ENCODE results near the gene KRTAP12-1.
"Not testable (repeated sequence)": the region's sequence is repeated elsewhere in the genome, so short reads cannot be mapped to it uniquely, and the experiment has no call there.

The KRTAP12-1 gene

DNA sequence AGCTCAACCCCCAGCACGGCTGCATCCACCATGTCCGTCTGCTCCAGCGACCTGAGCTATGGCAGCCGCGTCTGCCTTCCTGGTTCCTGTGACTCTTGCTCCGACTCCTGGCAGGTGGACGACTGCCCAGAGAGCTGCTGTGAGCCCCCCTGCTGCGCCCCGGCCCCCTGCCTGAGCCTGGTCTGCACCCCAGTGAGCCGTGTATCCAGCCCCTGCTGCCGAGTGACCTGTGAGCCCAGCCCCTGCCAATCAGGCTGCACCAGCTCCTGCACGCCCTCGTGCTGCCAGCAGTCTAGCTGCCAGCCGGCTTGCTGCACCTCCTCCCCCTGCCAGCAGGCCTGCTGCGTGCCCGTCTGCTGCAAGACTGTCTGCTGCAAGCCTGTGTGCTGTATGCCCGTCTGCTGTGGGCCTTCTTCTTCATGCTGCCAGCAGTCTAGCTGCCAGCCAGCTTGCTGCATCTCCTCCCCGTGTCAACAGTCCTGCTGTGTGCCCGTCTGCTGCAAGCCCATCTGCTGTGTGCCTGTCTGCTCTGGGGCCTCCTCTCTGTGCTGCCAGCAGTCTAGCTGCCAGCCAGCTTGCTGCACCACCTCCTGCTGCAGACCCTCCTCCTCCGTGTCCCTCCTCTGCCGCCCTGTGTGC, 15.3 kb upstream of the KRTAP12-1 start, which contains the start of gene KRTAP10-12:
KRTAP10-12 (plus strand) TSS at position 1 of the 639 bp plus-strand sequence; CDS start at position 31, 30 bp downstream.
- DNase-seq, result not testable (repeated sequence)

GRCh38 chr21:44696572-44696971, 14.6 kb upstream of the KRTAP12-1 start:
- no peak for DNase-seq

DNA sequence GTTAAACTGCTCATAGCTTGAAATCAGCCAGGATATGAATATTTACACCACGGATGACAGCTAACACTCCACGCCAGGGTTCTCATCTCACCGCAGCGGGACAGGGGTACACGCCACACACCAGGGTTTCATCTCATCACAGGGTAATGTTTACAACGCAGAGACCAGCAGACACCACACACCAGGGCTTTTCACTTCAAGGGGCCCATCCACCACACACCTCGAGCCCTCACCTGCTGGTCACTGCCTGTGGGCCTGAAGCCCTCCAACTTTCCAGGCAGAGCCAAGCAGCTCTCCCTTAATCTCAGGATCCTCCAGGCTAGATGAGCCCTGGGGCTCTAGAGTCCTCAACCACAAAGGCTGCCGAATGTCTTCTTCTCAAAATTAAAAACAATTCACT, 13.7 kb upstream of the KRTAP12-1 start:
- DNase-seq, result no peak

DNA sequence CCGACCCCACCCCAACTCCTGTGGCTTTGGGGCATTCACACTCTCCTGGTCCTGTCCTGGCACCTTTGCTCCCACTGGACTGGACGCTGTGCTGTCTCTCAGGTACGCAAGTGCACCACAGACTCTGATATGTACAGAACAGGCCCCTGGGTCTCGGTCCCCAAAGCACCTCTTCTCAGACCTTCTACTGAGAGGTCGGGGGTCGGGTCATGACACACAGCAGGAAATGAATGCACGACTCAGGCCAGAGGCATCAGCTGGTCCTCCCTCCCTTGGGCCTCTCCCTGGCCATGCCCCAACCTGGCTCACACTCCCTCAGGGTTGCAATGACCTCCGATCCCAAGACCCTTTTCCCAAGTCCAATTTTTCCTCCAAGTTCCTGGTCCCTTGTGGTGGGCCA, 13.2 kb upstream of the KRTAP12-1 start:
- no peak for DNase-seq

- DNase-seq, result no peak
These were observed 12.8 kb upstream of the KRTAP12-1 start for GRCh38 chr21:44694776-44695175.

GRCh38 chr21:44692798-44693512, 11.0 kb upstream of the KRTAP12-1 start:
- DNase-seq, result no peak

DNA sequence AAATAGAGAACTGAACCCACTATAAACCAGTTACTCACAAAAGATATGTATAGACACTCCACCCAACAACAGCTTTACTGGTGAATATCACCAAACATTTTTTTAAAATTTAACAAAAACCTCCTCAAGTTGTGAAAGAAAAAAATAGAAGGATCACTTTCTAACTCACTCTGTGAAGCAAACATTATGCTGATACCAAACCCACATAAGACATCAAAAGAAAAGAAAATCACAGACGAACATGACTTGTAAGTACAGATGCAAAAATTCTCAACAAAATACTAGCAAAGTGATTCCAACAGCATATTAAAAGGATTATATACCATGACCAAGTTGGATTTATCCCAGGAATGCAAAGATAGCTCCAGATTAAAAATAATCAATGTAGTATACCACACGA, 9.7 kb upstream of the KRTAP12-1 start:
- DNase-seq, result no peak

- not testable (repeated sequence) for DNase-seq
These were observed 7.8 kb upstream of the KRTAP12-1 start for GRCh38 chr21:44689740-44690139.

DNA sequence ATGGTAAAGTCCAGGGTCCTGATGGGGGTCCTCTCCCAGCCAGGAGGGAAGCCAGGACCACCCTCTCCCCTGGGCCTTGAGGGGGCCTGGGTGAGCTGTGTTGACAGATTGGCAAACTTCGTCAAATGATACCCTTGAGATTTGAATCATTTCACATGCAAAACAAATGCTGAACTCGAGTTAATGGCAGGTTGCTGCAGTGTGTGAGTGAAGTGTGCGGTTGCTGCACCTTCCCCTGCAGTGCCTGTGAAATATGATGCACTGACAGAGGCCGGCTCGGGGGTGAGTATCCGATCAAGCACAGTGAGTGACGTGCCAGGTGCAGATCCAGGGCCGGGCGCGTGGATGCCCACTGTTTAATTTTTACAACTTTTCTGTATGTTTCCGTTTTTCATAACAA, 5.7 kb upstream of the KRTAP12-1 start:
- no peak for DNase-seq

DNA sequence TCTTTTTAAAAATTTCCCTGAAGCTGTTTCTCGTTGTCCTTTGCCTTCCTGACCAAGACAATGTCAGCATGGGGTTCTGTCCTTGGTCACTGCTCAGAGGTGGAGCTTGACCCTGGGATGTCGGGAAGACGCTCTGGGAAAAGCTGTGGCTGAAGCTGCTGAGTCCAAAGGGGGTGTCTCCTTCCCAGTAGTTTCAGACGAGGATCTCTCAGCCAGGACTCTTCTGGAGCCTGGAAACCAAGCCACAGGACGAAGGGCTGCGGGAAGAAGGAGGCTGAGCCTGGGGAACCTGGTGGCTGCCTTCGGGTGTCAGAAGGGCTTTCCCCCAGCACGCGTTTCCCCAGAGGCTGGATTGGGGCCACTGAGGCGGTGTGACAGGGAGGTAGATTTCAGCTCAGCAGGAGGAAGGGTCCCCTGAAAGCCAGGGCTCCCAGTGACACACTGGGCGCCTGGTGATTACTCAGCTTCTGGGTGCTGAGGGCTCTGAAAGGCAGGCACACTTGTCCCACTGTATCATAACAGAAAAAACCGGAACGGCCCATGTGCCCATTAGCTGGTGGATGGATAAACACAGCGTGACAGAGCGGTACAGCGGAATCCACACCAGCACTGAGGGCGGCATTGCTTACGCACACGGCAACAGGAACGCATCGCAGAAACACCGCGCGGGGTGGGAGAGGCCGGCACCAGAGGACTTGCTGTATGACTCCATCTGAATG, 5.0 kb upstream of the KRTAP12-1 start:
- DNase-seq, result no peak

GRCh38 chr21:44686000-44686781, 4.2 kb upstream of the KRTAP12-1 start:
- DNase-seq, result no peak

GRCh38 chr21:44685050-44685449, 3.1 kb upstream of the KRTAP12-1 start:
- not testable (repeated sequence) for DNase-seq

- no peak for DNase-seq
These were observed 2.5 kb upstream of the KRTAP12-1 start for GRCh38 chr21:44684483-44684882.

- DNase-seq, result no peak
These were observed 2.1 kb upstream of the KRTAP12-1 start for GRCh38 chr21:44684077-44684476.

DNA sequence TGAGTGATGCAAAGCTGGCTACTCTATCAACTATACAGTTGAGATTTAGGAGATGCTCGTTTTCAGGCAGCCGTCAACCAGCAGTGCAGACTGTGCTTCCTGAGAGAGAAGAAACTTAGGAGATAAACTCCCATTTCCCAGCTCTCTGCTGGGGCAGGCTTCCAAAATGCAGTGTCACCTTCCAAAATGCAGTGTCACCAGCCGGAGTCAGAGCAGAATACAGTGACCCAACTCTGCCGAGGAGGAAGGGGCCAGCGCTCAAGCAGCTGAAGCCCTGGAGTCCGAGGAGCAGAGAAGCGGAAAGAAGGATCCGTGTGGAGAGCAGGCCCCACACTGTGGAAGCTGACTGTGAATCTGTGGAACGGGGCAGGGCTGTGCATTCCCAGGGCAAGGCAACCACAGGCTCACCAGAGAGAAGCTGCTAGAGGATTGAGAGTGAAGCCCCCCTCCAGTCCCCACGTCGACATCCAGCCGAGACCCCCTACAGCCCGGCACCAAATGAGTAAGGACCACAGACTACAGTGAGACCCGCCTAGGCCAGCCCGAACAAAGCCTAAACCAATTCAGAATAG, 703 bp upstream of the KRTAP12-1 start:
- DNase-seq, result no peak

DNA sequence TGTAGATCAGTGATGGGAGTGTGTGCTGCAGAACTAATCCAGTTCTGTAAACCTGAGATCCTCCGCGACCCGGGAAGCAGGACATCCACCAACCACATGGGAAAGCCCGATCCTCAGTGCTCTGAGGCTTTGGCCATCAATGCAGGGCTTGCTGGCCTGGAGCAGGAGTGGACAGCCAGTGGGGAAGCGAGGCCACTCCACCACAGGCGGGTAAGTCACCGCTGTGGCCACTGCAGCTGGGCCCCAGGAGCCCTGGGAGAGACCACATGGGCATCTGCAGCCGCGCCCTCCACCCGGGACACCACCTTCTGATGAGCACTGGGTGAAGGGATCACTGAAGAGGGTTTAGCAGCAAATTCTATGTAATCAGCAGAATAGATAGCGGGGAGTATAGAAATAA, 811 bp downstream of the KRTAP12-1 start:
- no peak for DNase-seq

GRCh38 chr21:44677881-44678280, 4.1 kb downstream of the KRTAP12-1 start:
- DNase-seq, result no peak

- DNase-seq, result no peak
These were observed 10.1 kb downstream of the KRTAP12-1 start for GRCh38 chr21:44671911-44672310.

GRCh38 chr21:44670642-44671432, 11.1 kb downstream of the KRTAP12-1 start:
- DNase-seq, result no peak

DNA sequence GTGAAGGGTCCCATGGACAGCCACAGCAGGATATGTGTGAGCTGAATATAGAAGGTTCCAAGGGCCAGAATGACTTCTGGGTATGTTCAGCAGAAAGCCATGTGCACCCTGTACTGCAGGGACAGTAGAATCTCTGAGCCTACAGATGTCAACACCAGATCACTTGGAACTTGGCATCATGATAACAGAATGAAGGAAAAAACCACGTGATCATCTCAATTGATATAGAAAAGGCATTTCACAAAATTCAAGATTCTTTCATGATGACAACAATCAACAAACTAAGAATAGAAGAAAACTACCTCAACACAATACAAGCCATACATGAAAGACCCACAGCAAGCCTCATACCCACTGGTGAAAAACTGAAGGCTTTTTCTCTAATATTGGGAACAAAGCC, 14.4 kb downstream of the KRTAP12-1 start:
- DNase-seq, result no peak

DNA sequence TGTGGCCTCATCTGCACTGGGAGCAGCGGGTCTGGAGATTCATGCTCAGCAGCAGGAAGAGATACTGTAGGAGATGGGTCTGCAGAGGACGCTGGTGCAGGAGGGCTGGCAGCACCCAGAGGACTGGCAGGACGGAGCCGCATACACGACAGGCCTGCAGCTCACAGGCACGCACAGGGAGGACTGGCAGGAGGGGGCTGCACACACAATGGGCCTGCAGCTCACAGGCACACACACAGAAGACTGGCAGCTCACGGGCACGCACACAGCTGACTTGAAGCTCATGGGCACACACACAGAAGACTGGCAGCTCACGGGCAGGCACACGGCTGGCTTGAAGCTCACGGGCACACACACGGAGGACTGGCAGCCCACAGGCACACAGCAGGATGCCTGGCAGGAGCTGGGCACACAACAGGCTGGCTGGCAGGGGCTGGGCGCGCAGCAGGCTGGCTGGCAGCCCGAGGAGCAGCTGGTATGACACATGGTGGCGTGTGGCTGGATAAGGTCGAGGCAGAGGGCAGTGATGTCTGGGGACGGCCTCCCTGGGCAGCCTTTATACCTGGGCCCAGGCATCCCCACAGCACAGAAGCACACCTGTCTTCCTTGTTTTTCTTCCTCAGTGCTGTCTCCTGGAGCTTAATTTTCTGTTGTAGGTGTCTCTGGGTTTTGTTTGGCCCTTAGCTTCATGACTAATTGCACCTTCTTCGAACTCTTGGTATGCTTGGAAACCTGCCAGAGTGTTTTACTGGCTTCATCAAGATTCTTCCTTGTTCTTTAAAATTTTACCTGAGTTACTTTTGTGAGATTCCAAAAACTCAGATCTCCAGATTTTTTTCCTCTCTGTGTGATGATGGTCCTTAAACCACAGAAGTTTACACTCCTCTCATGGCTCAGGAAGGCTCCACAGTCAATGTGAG, 15.3 kb downstream of the KRTAP12-1 start, which contains the start of gene KRTAP12-2:
KRTAP12-2 (minus strand) TSS at position 527 of the 920 bp plus-strand sequence; CDS start at position 486, 41 bp downstream.
- no peak for DNase-seq
